A549 (cell line): ENCODE results near the gene MXRA7. TPM values are rescaled to one million over a fixed set of nuclear protein-coding genes. Genes with fewer than 3 reads are reported as not detected.

ENCODE experiments used
- ATAC-seq, 2 experiments: fragments of 200-7000 bp in 1 of 2; fragments of >200 bp in 1 of 2; cut with Nextera tagmentation in 1 of 2; cut with Tn5 transposase in 1 of 2; 3 replicates each; pipeline versions ENCODE4 v1.8.0 to v1.9.1; 2018 to 2020; ENCODE audit warnings: mild to moderate bottlenecking in 1 of 2, moderate library complexity in 1 of 2
- CTCF ChIA-PET: fragments of 300-600 bp; sonication (Branson Sonifier 250); formaldehyde crosslinking; extraction: SDS; loops from one replicate; lab custom pipeline; 2021; ENCODE audit warnings: antibody characterized with exemption, inconsistent platforms; lab: Yijun Ruan, JAX
- POLR2A ChIA-PET: fragments of 350-600 bp; formaldehyde crosslinking; extraction: SDS; loops from one replicate; lab custom pipeline; 2021; ENCODE audit warnings: antibody characterized with exemption, inconsistent platforms; lab: Yijun Ruan, JAX
- DNase-seq, 2 experiments: peaks; one replicate each; pipeline versions ENCODE4 v3.0.0 to v3.0.0-alpha.2; 2011 to 2016; ENCODE audit warnings: low read depth in 1 of 2, low spot score in 1 of 2
- FAIRE-seq: peaks from 2 replicates; lab custom pipeline; 2011; peaks lifted over from hg19 to GRCh38; lab: Jason Lieb, UNC
- H3K27ac ChIP-seq, 2 experiments: fragments of >200 bp; sonication (Bioruptor Twin); formaldehyde crosslinking; 3 replicates each; pipeline ENCODE4 v1.5.1; 2016 to 2017
- H3K4me1 ChIP-seq: fragments of >200 bp; sonication (Bioruptor Twin); formaldehyde crosslinking; 3 replicates; pipeline ENCODE4 v1.6.1; 2016
- H3K4me2 ChIP-seq: fragments of >200 bp; sonication (Bioruptor Twin); formaldehyde crosslinking; 3 replicates; pipeline ENCODE4 v1.6.1; 2016
- H3K4me3 ChIP-seq: fragments of >200 bp; sonication (Bioruptor Twin); formaldehyde crosslinking; 3 replicates; pipeline ENCODE4 v1.5.1; 2016
- H3K9me3 ChIP-seq: fragments of >200 bp; sonication (Bioruptor Twin); formaldehyde crosslinking; 3 replicates; pipeline ENCODE4 v1.6.1; 2016
- BHLHE40 ChIP-seq: IDR thresholded peaks from 2 replicates; pipeline ENCODE4 v1.6.1; 2012; ENCODE audit warnings: low read depth, low read length, inconsistent platforms
- CBX8 ChIP-seq: fragments of 200-600 bp; sonication (generic); IDR thresholded peaks from 2 replicates; pipeline ENCODE4 v1.6.1; 2016
- CEBPB ChIP-seq, 2 experiments: fragments of >200 bp in 1 of 2; sonication (Bioruptor Twin) in 1 of 2; formaldehyde crosslinking in 1 of 2; IDR thresholded peaks; 2 replicates each; pipeline ENCODE4 v1.6.1; 2012 to 2016
- CHD2 ChIP-seq: fragments of 150-350 bp; IDR thresholded peaks from 2 replicates; pipeline ENCODE4 v1.6.1; 2014; ENCODE audit warnings: low read length; ENCODE audit not compliant: partially characterized antibody
- CHD4 ChIP-seq: fragments of 200-600 bp; sonication (generic); IDR thresholded peaks from 2 replicates; pipeline ENCODE4 v1.6.1; 2016; ENCODE audit warnings: antibody characterized with exemption, mild to moderate bottlenecking, borderline replicate concordance
- EHF ChIP-seq: fragments of 250-450 bp; sonication (Bioruptor Pico); IDR thresholded peaks from 2 replicates; pipeline ENCODE4 v1.5.0; 2020; ENCODE audit warnings: mild to moderate bottlenecking
- EP300 ChIP-seq, 2 experiments: fragments of >200 bp; sonication (Bioruptor Twin); formaldehyde crosslinking; IDR thresholded peaks; 2 replicates in 1 of 2; 3 replicates in 1 of 2; pipeline ENCODE4 v1.6.1; 2016 to 2017
- FOSL2 ChIP-seq, 2 experiments: fragments of 450-650 bp in 1 of 2; fragments of >200 bp in 1 of 2; sonication (Bioruptor Twin) in 1 of 2; formaldehyde crosslinking; IDR thresholded peaks; 2 replicates each; pipeline versions ENCODE4 v1.5.0 to v1.6.1; 2016 to 2020; ENCODE audit warnings: mild to moderate bottlenecking in 1 of 2, moderate library complexity in 1 of 2
- FOXS1 ChIP-seq: fragments of 250-450 bp; sonication (Bioruptor Pico); IDR thresholded peaks from 2 replicates; pipeline ENCODE4 v1.5.0; 2020; ENCODE audit warnings: mild to moderate bottlenecking, moderate library complexity
- GATA3 ChIP-seq: IDR thresholded peaks from 2 replicates; pipeline ENCODE4 v1.6.1; 2012; ENCODE audit warnings: borderline replicate concordance
- HEYL ChIP-seq: fragments of 250-450 bp; sonication (Bioruptor Pico); IDR thresholded peaks from 2 replicates; pipeline ENCODE4 v1.8.0; 2021; ENCODE audit warnings: mild to moderate bottlenecking, moderate library complexity
- HOXA7 ChIP-seq: fragments of 250-450 bp; sonication (Bioruptor Pico); IDR thresholded peaks from 2 replicates; pipeline ENCODE4 v1.5.0; 2020; ENCODE audit warnings: mild to moderate bottlenecking, moderate library complexity
- HOXB13 ChIP-seq: fragments of 250-450 bp; sonication (Bioruptor Pico); IDR thresholded peaks from 2 replicates; pipeline ENCODE4 v1.5.0; 2020; ENCODE audit warnings: low read depth, mild to moderate bottlenecking, moderate library complexity
- JUN ChIP-seq, 2 experiments: fragments of >200 bp; sonication (Bioruptor Twin); formaldehyde crosslinking; IDR thresholded peaks; 2 replicates in 1 of 2; 3 replicates in 1 of 2; pipeline ENCODE4 v1.6.1; 2016 to 2017
- JUNB ChIP-seq: fragments of >200 bp; sonication (Bioruptor Twin); formaldehyde crosslinking; IDR thresholded peaks from 2 replicates; pipeline ENCODE4 v1.6.1; 2016
- NPAS2 ChIP-seq: fragments of 250-450 bp; sonication (Bioruptor Pico); IDR thresholded peaks from 2 replicates; pipeline ENCODE4 v1.8.0; 2022; ENCODE audit warnings: mild to moderate bottlenecking, moderate library complexity, borderline replicate concordance
- NR3C1 ChIP-seq: fragments of >200 bp; sonication (Bioruptor Twin); formaldehyde crosslinking; IDR thresholded peaks from 3 replicates; pipeline ENCODE4 v1.6.1; 2017
- PHF8 ChIP-seq: fragments of 200-600 bp; sonication (generic); IDR thresholded peaks from 2 replicates; pipeline ENCODE4 v1.6.1; 2016; ENCODE audit warnings: low read depth, mild to moderate bottlenecking, antibody characterized with exemption, moderate library complexity, borderline replicate concordance
- POLR2AphosphoS2 ChIP-seq: conservative IDR thresholded peaks from 2 replicates; pipeline ENCODE4 v1.6.1; 2012; ENCODE audit warnings: low read length, improper control_type of control experiment, inconsistent platforms
- RARB ChIP-seq: fragments of 250-450 bp; sonication (Bioruptor Pico); IDR thresholded peaks from 2 replicates; pipeline ENCODE4 v1.8.0; 2021; ENCODE audit warnings: mild to moderate bottlenecking, moderate library complexity
- RCOR1 ChIP-seq: fragments of 150-350 bp; IDR thresholded peaks from 2 replicates; pipeline ENCODE4 v1.6.1; 2014; ENCODE audit warnings: antibody characterized with exemption, low read length, low read depth
- RFX5 ChIP-seq: fragments of 450-650 bp; IDR thresholded peaks from 2 replicates; pipeline ENCODE4 v1.7.1; 2014; ENCODE audit warnings: antibody characterized with exemption, mild to moderate bottlenecking, moderate library complexity
- RNF2 ChIP-seq: fragments of 200-600 bp; sonication (generic); IDR thresholded peaks from 2 replicates; pipeline ENCODE4 v1.6.1; 2016; ENCODE audit warnings: low read depth, mild to moderate bottlenecking, antibody characterized with exemption, moderate library complexity, borderline replicate concordance
- SMC3 ChIP-seq: fragments of >200 bp; sonication (Bioruptor Twin); formaldehyde crosslinking; IDR thresholded peaks from 3 replicates; pipeline ENCODE4 v1.6.1; 2018; ENCODE audit warnings: inconsistent platforms
- TP53 ChIP-seq: fragments of 250-450 bp; sonication (Bioruptor Pico); IDR thresholded peaks from 2 replicates; pipeline ENCODE4 v1.5.0; 2021; ENCODE audit warnings: mild to moderate bottlenecking, moderate library complexity
- ZFP36 ChIP-seq: fragments of 450-650 bp; IDR thresholded peaks from 2 replicates; pipeline ENCODE4 v1.6.1; 2014; ENCODE audit warnings: borderline replicate concordance; ENCODE audit not compliant: partially characterized antibody
- WGBS: methylation state at CpG from one replicate; pipeline ENCODE4 v1.1.6; 2017; ENCODE audit errors: missing lambda C conversion rate; 5-methylcytosine and 5-hydroxymethylcytosine counted together
- polyA plus RNA-seq, 4 experiments: library from polyadenylated mRNA; depleted of rRNA in 3 of 4; stranded (reverse); fragments of >200 nt; fragmentation: RNase III in 1 of 4; extraction: RNeasy Plus Mini Kit Qiagen cat#74134 plus additional on column Dnase treatment in 1 of 4; gene quantifications; 2 replicates in 3 of 4; 3 replicates in 1 of 4; pipeline ENCODE4 v1.2.3, GENCODE V29; 2011 to 2017
- TF ChIP-seq, protein P1 (sequence below): fragments of 250-450 bp; sonication (Bioruptor Pico); IDR thresholded peaks from 2 replicates; pipeline ENCODE4 v1.5.0; 2020; ENCODE audit warnings: low read depth, mild to moderate bottlenecking, moderate library complexity
- TF ChIP-seq, protein P2 (sequence below): IDR thresholded peaks from 2 replicates; pipeline ENCODE4 v1.6.1; 2012
- TF ChIP-seq, protein P3 (sequence below): fragments of >200 bp; sonication (Bioruptor Twin); formaldehyde crosslinking; IDR thresholded peaks from 2 replicates; pipeline ENCODE4 v1.6.1; 2016
- TF ChIP-seq, protein P4 (sequence below): fragments of 150-350 bp; IDR thresholded peaks from 2 replicates; pipeline ENCODE4 v1.6.1; 2014; ENCODE audit warnings: low read depth, mild to moderate bottlenecking, low read length
- TF ChIP-seq, protein P5 (sequence below): fragments of 200-600 bp; sonication (generic); IDR thresholded peaks from 2 replicates; pipeline ENCODE4 v1.6.1; 2016; ENCODE audit warnings: antibody characterized with exemption, mild to moderate bottlenecking, moderate library complexity
- TF ChIP-seq, protein P6 (sequence below): fragments of 250-450 bp; sonication (Bioruptor Pico); IDR thresholded peaks from 2 replicates; pipeline ENCODE4 v1.5.0; 2021; ENCODE audit warnings: mild to moderate bottlenecking, moderate library complexity, borderline replicate concordance

MXRA7 gene
- polyA plus RNA-seq, 2 of the 4 experiments (the other 2 are of a cell fraction), result 47.8 to 57.2 TPM

DNA sequence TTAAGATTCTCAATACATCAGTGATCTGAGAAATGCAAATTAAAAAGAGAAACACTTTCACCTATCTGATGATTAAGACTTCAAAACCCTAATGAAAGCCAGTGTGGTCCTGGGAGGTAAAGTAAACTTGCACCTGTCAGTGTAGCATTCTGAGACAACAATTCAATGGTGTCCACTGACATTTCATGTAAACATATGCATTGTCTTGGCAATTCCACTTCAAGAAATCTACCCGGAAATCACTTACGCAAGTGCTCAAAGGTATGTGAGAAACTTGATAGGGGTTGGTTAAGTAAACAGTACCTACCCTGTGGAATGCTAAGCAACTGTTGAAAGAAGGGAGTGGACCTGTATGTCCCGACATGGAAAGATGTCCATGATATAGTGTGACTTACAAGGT, 69.3 kb downstream of the MXRA7 start:
- ATAC-seq (peak; percentile 68 to 69; a peak in 5 of 6 replicates), DNase-seq (peak; percentile 71 to 92), FAIRE-seq (peak; percentile 79)
- POLR2A ChIA-PET, result interaction anchor here (1.0 kb wide), 1 partner anchor 30 kb away, joined by 3 read pairs; no protein-coding TSS in a partner anchor
- WGBS, result 4% methylated on average over 3 of the region's 3 CpGs
- TF ChIP-seq CHD2 (no peak), CHD4 (no peak), CBX8 (no peak), GATA3 (peak; percentile 81), NR3C1 (no peak), PHF8 (no peak), HOXB13 (CRISPR knock-in tag) (no peak), TP53 (no peak), FOSL2 (IDR thresholded peaks at IDR 0.05) (no peak; the same call in 1 of the 2 replicates), FOSL2 (CRISPR knock-in tag; IDR thresholded peaks at IDR 0.05) (peak; percentile 43), SMC3 (no peak), JUNB (0 out of 2 replicates have a peak, but pooled peaks have one; percentile 39), EHF (CRISPR knock-in tag) (peak; percentile 61; the same call in 1 of the 2 replicates), POLR2AphosphoS2 (no peak), CEBPB (IDR thresholded peaks at IDR 0.05) (peak; percentile 89 to 94), RNF2 (no peak), HOXA7 (CRISPR knock-in tag) (no peak), JUN (IDR thresholded peaks at IDR 0.05) (peak; percentile 63 to 75; a peak in 3 of 5 replicates), NPAS2 (CRISPR knock-in tag) (no peak), ZFP36 (no peak), FOXS1 (CRISPR knock-in tag) (no peak; the same call in 1 of the 2 replicates), HEYL (CRISPR knock-in tag) (no peak), BHLHE40 (no peak), RFX5 (peak; percentile 37; the same call in 1 of the 2 replicates), RARB (CRISPR knock-in tag) (no peak), EP300 (IDR thresholded peaks at IDR 0.05) (peak; percentile 63 to 83; a peak in 3 of 5 replicates), RCOR1 (no peak)
- TF ChIP-seq, protein P1, sequence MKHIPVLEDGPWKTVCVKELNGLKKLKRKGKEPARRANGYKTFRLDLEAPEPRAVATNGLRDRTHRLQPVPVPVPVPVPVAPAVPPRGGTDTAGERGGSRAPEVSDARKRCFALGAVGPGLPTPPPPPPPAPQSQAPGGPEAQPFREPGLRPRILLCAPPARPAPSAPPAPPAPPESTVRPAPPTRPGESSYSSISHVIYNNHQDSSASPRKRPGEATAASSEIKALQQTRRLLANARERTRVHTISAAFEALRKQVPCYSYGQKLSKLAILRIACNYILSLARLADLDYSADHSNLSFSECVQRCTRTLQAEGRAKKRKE (CRISPR knock-in tag), result no peak
- TF ChIP-seq, protein P2, sequence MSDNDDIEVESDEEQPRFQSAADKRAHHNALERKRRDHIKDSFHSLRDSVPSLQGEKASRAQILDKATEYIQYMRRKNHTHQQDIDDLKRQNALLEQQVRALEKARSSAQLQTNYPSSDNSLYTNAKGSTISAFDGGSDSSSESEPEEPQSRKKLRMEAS, result no peak
- TF ChIP-seq, protein P3, sequence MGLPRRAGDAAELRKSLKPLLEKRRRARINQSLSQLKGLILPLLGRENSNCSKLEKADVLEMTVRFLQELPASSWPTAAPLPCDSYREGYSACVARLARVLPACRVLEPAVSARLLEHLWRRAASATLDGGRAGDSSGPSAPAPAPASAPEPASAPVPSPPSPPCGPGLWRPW, result peak; percentile 46; the same call in 1 of the 2 replicates
- TF ChIP-seq, protein P4, sequence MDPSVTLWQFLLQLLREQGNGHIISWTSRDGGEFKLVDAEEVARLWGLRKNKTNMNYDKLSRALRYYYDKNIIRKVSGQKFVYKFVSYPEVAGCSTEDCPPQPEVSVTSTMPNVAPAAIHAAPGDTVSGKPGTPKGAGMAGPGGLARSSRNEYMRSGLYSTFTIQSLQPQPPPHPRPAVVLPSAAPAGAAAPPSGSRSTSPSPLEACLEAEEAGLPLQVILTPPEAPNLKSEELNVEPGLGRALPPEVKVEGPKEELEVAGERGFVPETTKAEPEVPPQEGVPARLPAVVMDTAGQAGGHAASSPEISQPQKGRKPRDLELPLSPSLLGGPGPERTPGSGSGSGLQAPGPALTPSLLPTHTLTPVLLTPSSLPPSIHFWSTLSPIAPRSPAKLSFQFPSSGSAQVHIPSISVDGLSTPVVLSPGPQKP, result no peak
- TF ChIP-seq, protein P5, sequence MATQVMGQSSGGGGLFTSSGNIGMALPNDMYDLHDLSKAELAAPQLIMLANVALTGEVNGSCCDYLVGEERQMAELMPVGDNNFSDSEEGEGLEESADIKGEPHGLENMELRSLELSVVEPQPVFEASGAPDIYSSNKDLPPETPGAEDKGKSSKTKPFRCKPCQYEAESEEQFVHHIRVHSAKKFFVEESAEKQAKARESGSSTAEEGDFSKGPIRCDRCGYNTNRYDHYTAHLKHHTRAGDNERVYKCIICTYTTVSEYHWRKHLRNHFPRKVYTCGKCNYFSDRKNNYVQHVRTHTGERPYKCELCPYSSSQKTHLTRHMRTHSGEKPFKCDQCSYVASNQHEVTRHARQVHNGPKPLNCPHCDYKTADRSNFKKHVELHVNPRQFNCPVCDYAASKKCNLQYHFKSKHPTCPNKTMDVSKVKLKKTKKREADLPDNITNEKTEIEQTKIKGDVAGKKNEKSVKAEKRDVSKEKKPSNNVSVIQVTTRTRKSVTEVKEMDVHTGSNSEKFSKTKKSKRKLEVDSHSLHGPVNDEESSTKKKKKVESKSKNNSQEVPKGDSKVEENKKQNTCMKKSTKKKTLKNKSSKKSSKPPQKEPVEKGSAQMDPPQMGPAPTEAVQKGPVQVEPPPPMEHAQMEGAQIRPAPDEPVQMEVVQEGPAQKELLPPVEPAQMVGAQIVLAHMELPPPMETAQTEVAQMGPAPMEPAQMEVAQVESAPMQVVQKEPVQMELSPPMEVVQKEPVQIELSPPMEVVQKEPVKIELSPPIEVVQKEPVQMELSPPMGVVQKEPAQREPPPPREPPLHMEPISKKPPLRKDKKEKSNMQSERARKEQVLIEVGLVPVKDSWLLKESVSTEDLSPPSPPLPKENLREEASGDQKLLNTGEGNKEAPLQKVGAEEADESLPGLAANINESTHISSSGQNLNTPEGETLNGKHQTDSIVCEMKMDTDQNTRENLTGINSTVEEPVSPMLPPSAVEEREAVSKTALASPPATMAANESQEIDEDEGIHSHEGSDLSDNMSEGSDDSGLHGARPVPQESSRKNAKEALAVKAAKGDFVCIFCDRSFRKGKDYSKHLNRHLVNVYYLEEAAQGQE, result no peak
- TF ChIP-seq, protein P6, sequence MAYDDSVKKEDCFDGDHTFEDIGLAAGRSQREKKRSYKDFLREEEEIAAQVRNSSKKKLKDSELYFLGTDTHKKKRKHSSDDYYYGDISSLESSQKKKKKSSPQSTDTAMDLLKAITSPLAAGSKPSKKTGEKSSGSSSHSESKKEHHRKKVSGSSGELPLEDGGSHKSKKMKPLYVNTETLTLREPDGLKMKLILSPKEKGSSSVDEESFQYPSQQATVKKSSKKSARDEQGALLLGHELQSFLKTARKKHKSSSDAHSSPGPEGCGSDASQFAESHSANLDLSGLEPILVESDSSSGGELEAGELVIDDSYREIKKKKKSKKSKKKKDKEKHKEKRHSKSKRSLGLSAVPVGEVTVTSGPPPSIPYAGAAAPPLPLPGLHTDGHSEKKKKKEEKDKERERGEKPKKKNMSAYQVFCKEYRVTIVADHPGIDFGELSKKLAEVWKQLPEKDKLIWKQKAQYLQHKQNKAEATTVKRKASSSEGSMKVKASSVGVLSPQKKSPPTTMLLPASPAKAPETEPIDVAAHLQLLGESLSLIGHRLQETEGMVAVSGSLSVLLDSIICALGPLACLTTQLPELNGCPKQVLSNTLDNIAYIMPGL (CRISPR knock-in tag), result no peak
- no peak overlapping the region for H3K4me3 ChIP-seq
- H3K9me3 ChIP-seq, result peaks cover 5% of the 10 kb centered on the region; the same call in 1 of the 3 replicates
- H3K4me2 ChIP-seq, result peak overlapping the region; percentile 65
- H3K27ac ChIP-seq, result peak overlapping the region; percentile 62 to 78; a peak in 5 of 6 replicates
- CTCF ChIA-PET, result interaction anchor here (1.1 to 6.0 kb wide), 4 partner anchors 13 to 118 kb away, joined by 3 to 60 read pairs (median 6); no protein-coding TSS in a partner anchor
- peaks cover 41% of the 10 kb centered on the region for H3K4me1 ChIP-seq
